ENCODE results near the gene PRDM16. TPM values are rescaled to one million over a fixed set of nuclear protein-coding genes. Genes with fewer than 3 reads are reported as not detected.

PRDM16 gene
- total RNA-seq, 4 donors from 2014 or later = 0.08 to 0.19 (median 0.12) TPM

GRCh38 chr1:3241236-3241550, 172.2 kb downstream of the PRDM16 start:
- H3K27me3 ChIP-seq = peaks cover 0 to 88% (median 0%) of the 10 kb centered on the region in 4 donors

GRCh38 chr1:3241673-3242407, 172.8 kb downstream of the PRDM16 start:
- Histone ChIP-seq H3K4me1 (no peaks in the 10 kb centered on the region), H3K27ac (no peak overlapping the region), H3K9me3 (peaks cover 0 to 3% (median 0%) of the 10 kb centered on the region in 3 donors), H3K27me3 (peaks cover 0 to 88% (median 0%) of the 10 kb centered on the region in 4 donors), H3K36me3 (no peaks in the 10 kb centered on the region), H3K4me3 (no peak overlapping the region)
- 71 to 72% methylated on average over 9 to 15 of the region's 31 CpGs for WGBS, 2 donors
- no peak for DNase-seq
- intact Hi-C loops (cut with DNase I) = no loop called here
- no peak for TF ChIP-seq CTCF (IDR thresholded peaks at IDR 0.05)
- TF ChIP-seq POLR2A (IDR thresholded peaks at IDR 0.05) = no peak

More at GRCh38 chr1:3241236-3241550, 172.2 kb downstream of the PRDM16 start:
- no peak for TF ChIP-seq CTCF (IDR thresholded peaks at IDR 0.05)
- no peak for TF ChIP-seq POLR2A (IDR thresholded peaks at IDR 0.05)
- DNase-seq = no peak
- Histone ChIP-seq H3K9me3 (peaks cover 0 to 3% (median 0%) of the 10 kb centered on the region in 3 donors), H3K27ac (no peak overlapping the region), H3K4me3 (no peak overlapping the region), H3K4me1 (no peaks in the 10 kb centered on the region), H3K36me3 (no peaks in the 10 kb centered on the region)
- intact Hi-C loops (cut with DNase I) = no loop called here
- WGBS, 2 donors = 88% methylated on average over 15 of the region's 17 CpGs; no CpG with 5 or more reads in 1 of the 2 donors

- intact Hi-C loops (cut with DNase I) = no loop called here
- peaks cover 0 to 90% (median 3%) of the 10 kb centered on the region in 4 donors for H3K27me3 ChIP-seq
- H3K36me3 ChIP-seq = no peaks in the 10 kb centered on the region
- no peak overlapping the region for H3K27ac ChIP-seq
- H3K4me3 ChIP-seq = no peak overlapping the region
- peaks cover 0 to 5% (median 3%) of the 10 kb centered on the region in 3 donors for H3K4me1 ChIP-seq
- peaks cover 0 to 3% (median 0%) of the 10 kb centered on the region in 3 donors for H3K9me3 ChIP-seq
- no peak for DNase-seq
- WGBS, 2 donors = 77 to 79% methylated on average over 15 to 18 of the region's 35 CpGs
- TF ChIP-seq CTCF (IDR thresholded peaks at IDR 0.05) (no peak), POLR2A (IDR thresholded peaks at IDR 0.05) (no peak)
These were observed 173.6 kb downstream of the PRDM16 start for GRCh38 chr1:3242408-3243260.

GRCh38 chr1:3243304-3243703, 174.3 kb downstream of the PRDM16 start:
- 83 to 86% methylated on average over 9 to 13 of the region's 15 CpGs for WGBS, 2 donors
- no peaks in the 10 kb centered on the region for H3K36me3 ChIP-seq
- peaks cover 0 to 3% (median 0%) of the 10 kb centered on the region in 3 donors for H3K9me3 ChIP-seq
- H3K27me3 ChIP-seq = peaks cover 0 to 96% (median 3%) of the 10 kb centered on the region in 4 donors
- H3K27ac ChIP-seq = no peak overlapping the region
- no peak overlapping the region for H3K4me3 ChIP-seq
- peaks cover 0 to 9% (median 3%) of the 10 kb centered on the region in 3 donors for H3K4me1 ChIP-seq
- intact Hi-C loops (cut with DNase I) = no loop called here
- no peak for TF ChIP-seq CTCF (IDR thresholded peaks at IDR 0.05)
- no peak for TF ChIP-seq POLR2A (IDR thresholded peaks at IDR 0.05)
- DNase-seq = no peak
